ENCODE data around the gene RAI1.

RAI1 gene

DNA sequence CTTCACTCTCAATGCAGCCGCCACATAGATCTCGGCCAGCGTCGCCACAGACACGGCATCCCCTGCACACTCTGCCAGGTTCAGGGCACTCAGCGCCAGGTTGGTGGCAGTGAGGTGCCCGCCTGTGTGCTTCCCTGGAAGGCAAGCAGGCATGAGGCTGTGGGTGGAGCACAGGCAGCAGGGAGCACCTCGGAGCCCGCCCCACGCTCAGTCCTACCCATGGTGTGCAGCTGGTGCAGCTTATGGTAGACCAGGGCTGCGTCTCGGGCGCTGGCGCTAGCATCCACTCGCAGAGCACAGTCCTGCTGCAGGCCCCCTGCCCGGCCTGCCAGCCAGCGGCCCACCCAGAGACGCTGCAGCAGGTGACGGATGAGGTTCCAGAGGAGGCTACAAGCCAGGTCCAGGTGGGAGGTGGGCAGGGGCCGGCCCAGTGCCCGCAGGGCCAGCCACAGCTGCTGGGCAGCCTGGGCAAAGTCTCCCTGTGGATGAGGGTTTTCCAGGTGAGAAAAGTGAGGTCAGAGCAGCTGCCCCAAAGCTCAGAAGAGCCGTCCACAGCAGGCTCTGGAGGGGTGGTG, 135.1 kb downstream of the RAI1 start:
- H3K27ac ChIP-seq (ENCODE audit: low read length): no peak overlapping the region
- H3K4me1 ChIP-seq (ENCODE audit: control insufficient read depth, insufficient read depth, low read length): peaks cover 60% of the 10 kb centered on the region
- H3K27me3 ChIP-seq (ENCODE audit: control insufficient read depth in 1 of 2, insufficient read depth in 2 of 2, low read length in 2 of 2): no peaks in the 10 kb centered on the region
- H3K36me3 ChIP-seq (ENCODE audit: control insufficient read depth in 2 of 2, insufficient read depth in 2 of 2, low read length in 2 of 2): peaks cover 22 to 27% of the 10 kb centered on the region in 2 donors
- H3K9me3 ChIP-seq (ENCODE audit: control insufficient read depth in 2 of 2, low read length in 2 of 2): no peaks in the 10 kb centered on the region
- H3K4me3 ChIP-seq (ENCODE audit: low read length in 2 of 2): no peak overlapping the region
- H3K9ac ChIP-seq (ENCODE audit: low read length in 2 of 2): no peak overlapping the region

DNA sequence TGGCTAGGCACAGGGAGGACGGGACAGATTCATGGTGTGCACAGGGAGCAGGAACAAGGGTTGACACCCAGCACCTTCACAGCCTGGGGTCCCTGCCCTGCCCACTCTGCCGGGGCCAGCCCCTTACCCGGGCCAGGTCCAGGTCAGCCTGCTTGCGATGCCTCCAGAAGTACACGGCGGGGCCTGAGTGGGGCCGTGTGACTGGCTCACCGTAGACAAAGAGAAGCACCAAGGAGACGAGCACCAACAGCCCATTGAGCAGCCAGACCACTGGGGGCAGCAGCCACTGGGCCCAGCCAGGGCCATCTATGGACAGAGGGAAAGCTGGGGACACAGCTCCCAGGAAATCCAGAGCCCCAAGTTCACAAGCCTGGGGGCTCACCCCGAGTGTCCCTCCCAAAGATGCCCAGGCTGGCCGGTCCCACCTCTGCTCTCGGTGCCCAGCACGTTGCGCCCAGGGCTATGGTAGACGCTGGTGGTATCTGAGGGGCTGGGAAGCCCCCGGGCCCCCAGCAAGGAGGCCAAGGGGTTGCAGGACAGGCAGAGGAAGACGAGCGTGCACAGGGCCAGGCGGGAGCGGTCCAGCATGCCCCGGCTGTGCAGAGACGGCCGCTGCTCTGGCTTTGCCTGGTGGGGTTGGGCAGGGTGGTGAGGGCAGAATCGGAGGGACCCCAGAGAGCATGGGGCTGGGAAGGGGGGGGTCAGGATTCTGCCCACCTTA, 135.7 kb downstream of the RAI1 start:
- H3K36me3 ChIP-seq (ENCODE audit: control insufficient read depth in 2 of 2, insufficient read depth in 2 of 2, low read length in 2 of 2): peaks cover 22 to 27% of the 10 kb centered on the region in 2 donors
- no peak overlapping the region for H3K4me3 ChIP-seq (ENCODE audit: low read length in 2 of 2)
- no peak overlapping the region for H3K9ac ChIP-seq (ENCODE audit: low read length in 2 of 2)
- H3K4me1 ChIP-seq (ENCODE audit: control insufficient read depth, insufficient read depth, low read length): peaks cover 60% of the 10 kb centered on the region
- no peaks in the 10 kb centered on the region for H3K27me3 ChIP-seq (ENCODE audit: control insufficient read depth in 1 of 2, insufficient read depth in 2 of 2, low read length in 2 of 2)
- H3K9me3 ChIP-seq (ENCODE audit: control insufficient read depth in 2 of 2, low read length in 2 of 2): no peaks in the 10 kb centered on the region
- no peak overlapping the region for H3K27ac ChIP-seq (ENCODE audit: low read length)

DNA sequence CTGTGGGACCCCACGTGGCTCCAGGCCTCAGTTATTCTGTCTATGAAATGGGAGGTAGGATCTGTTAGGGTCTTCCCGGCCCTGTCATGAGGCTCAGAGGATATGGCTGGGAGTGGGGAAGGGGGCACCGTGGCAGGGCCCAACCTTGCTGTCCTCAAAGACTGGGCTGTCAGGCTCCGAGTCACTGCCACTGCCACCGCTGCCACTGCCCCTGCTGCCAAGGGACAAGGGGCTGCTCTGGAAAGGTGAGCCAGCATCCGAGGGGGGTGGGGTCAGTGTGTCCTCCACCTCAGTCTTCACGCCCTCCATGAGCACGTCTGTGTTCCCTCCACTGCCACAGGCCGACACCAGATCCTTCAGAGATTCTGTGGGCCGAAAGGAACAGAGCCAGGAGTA, 136.3 kb downstream of the RAI1 start:
- Histone ChIP-seq H3K9me3 (ENCODE audit: control insufficient read depth in 2 of 2, low read length in 2 of 2) (no peaks in the 10 kb centered on the region), H3K36me3 (ENCODE audit: control insufficient read depth in 2 of 2, insufficient read depth in 2 of 2, low read length in 2 of 2) (peaks cover 22 to 27% of the 10 kb centered on the region in 2 donors), H3K4me3 (ENCODE audit: low read length in 2 of 2) (no peak overlapping the region), H3K27me3 (ENCODE audit: control insufficient read depth in 1 of 2, insufficient read depth in 2 of 2, low read length in 2 of 2) (no peaks in the 10 kb centered on the region), H3K4me1 (ENCODE audit: control insufficient read depth, insufficient read depth, low read length) (peaks cover 60% of the 10 kb centered on the region), H3K27ac (ENCODE audit: low read length) (no peak overlapping the region), H3K9ac (ENCODE audit: low read length in 2 of 2) (no peak overlapping the region)

DNA sequence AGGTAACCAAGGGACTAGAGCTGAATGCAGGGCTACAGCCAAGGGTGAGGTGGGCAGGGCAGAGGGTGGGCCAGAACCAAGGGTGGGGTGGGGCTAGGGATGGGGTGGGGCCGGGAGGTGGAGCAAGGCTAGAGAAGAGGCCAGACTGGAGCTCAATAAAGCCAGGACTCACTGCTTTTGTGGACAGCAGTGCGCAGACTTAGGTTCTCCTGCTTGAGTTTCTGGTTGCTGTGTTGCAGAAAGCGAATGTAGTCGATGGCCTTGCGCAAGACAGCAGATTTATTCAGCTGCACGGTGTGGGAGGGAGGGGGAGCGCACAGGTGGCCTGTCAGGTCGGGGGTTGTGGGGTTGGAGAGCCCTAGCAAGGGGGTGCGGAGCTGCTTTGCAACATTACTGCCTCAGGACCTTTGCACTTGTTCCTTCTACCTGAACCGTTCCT, 136.8 kb downstream of the RAI1 start:
- Histone ChIP-seq H3K27me3 (ENCODE audit: control insufficient read depth in 1 of 2, insufficient read depth in 2 of 2, low read length in 2 of 2) (no peaks in the 10 kb centered on the region), H3K36me3 (ENCODE audit: control insufficient read depth in 2 of 2, insufficient read depth in 2 of 2, low read length in 2 of 2) (peaks cover 20 to 24% of the 10 kb centered on the region in 2 donors), H3K9me3 (ENCODE audit: control insufficient read depth in 2 of 2, low read length in 2 of 2) (no peaks in the 10 kb centered on the region), H3K4me3 (ENCODE audit: low read length in 2 of 2) (no peak overlapping the region), H3K27ac (ENCODE audit: low read length) (no peak overlapping the region), H3K9ac (ENCODE audit: low read length in 2 of 2) (no peak overlapping the region), H3K4me1 (ENCODE audit: control insufficient read depth, insufficient read depth, low read length) (peaks cover 62% of the 10 kb centered on the region)

DNA sequence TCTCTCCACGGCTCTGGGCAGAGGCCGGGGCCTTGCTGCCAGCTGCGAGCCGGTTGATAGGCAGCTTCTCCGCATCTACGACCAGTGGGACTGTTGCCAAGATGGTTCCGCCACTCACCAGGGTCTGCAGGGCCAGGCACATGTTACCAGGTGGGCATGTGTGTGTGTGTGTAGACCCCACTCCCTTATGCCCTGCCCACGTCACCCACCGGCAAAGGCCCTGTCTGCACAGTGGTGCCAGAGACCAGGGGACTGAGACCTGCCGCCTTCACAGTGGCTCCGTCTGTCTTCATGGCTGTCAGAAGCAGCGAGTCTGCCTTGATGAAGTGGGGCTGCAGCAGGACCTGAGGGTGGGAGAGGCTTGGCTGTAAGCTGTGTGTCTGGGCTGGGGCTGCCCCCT, 137.9 kb downstream of the RAI1 start:
- H3K27me3 ChIP-seq (ENCODE audit: control insufficient read depth in 1 of 2, insufficient read depth in 2 of 2, low read length in 2 of 2): no peaks in the 10 kb centered on the region
- no peak overlapping the region for H3K9ac ChIP-seq (ENCODE audit: low read length in 2 of 2)
- no peak overlapping the region for H3K4me3 ChIP-seq (ENCODE audit: low read length in 2 of 2)
- H3K36me3 ChIP-seq (ENCODE audit: control insufficient read depth in 2 of 2, insufficient read depth in 2 of 2, low read length in 2 of 2): peaks cover 18 to 20% of the 10 kb centered on the region in 2 donors
- H3K27ac ChIP-seq (ENCODE audit: low read length): no peak overlapping the region
- H3K9me3 ChIP-seq (ENCODE audit: control insufficient read depth in 2 of 2, low read length in 2 of 2): no peaks in the 10 kb centered on the region
- peaks cover 68% of the 10 kb centered on the region for H3K4me1 ChIP-seq (ENCODE audit: control insufficient read depth, insufficient read depth, low read length)

DNA sequence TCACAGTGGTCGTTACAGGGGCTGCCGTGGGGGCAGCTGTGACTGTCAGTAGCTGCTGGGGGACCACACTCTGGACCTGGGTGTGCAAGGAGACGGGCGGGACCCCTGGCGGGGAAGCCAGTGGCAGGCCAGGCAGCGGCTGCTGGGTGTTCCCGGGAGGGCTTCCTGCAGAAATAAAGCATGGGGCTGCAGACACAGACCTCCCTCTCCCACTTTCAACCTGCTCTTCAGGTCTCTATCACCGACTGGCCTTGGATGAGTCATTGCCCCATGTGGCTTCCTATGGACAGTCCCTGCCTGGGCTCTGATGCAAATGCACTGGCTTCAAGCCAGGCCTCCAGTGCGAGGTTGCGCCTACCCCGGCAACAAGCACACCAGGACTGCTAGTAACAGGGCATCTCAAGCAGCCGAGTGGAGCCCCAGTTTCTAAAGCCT, 138.3 kb downstream of the RAI1 start:
- H3K27me3 ChIP-seq (ENCODE audit: control insufficient read depth in 1 of 2, insufficient read depth in 2 of 2, low read length in 2 of 2): no peaks in the 10 kb centered on the region
- peaks cover 69% of the 10 kb centered on the region for H3K4me1 ChIP-seq (ENCODE audit: control insufficient read depth, insufficient read depth, low read length)
- peaks cover 16 to 18% of the 10 kb centered on the region in 2 donors for H3K36me3 ChIP-seq (ENCODE audit: control insufficient read depth in 2 of 2, insufficient read depth in 2 of 2, low read length in 2 of 2)
- no peak overlapping the region for H3K27ac ChIP-seq (ENCODE audit: low read length)
- H3K9ac ChIP-seq (ENCODE audit: low read length in 2 of 2): no peak overlapping the region
- H3K4me3 ChIP-seq (ENCODE audit: low read length in 2 of 2): no peak overlapping the region
- H3K9me3 ChIP-seq (ENCODE audit: control insufficient read depth in 2 of 2, low read length in 2 of 2): no peaks in the 10 kb centered on the region

DNA sequence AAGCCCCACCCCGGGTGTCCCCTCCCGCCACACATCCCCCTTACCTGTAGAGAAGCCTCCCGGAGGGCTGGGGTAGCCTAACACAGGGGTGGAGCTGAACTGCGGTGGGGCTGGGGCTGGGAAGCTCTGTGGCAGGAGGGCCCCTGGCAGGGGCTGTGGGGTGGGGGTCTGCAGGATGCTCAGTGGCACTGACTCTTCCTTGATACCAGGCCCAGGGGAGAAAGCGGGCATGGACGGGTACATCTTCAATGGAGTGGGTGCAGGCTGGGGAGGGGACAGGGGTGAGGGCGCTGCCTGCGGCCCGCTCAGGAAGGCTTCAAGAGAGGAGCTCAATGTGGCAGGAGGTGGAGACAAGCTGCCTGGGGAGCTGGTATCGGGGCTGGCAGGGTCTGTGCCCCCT, 138.8 kb downstream of the RAI1 start:
- H3K9me3 ChIP-seq (ENCODE audit: control insufficient read depth in 2 of 2, low read length in 2 of 2): no peaks in the 10 kb centered on the region
- H3K9ac ChIP-seq (ENCODE audit: low read length in 2 of 2): no peak overlapping the region
- H3K27ac ChIP-seq (ENCODE audit: low read length): no peak overlapping the region
- H3K36me3 ChIP-seq (ENCODE audit: control insufficient read depth in 2 of 2, insufficient read depth in 2 of 2, low read length in 2 of 2): peaks cover 12 to 17% of the 10 kb centered on the region in 2 donors
- peaks cover 69% of the 10 kb centered on the region for H3K4me1 ChIP-seq (ENCODE audit: control insufficient read depth, insufficient read depth, low read length)
- no peaks in the 10 kb centered on the region for H3K27me3 ChIP-seq (ENCODE audit: control insufficient read depth in 1 of 2, insufficient read depth in 2 of 2, low read length in 2 of 2)
- H3K4me3 ChIP-seq (ENCODE audit: low read length in 2 of 2): no peak overlapping the region

DNA sequence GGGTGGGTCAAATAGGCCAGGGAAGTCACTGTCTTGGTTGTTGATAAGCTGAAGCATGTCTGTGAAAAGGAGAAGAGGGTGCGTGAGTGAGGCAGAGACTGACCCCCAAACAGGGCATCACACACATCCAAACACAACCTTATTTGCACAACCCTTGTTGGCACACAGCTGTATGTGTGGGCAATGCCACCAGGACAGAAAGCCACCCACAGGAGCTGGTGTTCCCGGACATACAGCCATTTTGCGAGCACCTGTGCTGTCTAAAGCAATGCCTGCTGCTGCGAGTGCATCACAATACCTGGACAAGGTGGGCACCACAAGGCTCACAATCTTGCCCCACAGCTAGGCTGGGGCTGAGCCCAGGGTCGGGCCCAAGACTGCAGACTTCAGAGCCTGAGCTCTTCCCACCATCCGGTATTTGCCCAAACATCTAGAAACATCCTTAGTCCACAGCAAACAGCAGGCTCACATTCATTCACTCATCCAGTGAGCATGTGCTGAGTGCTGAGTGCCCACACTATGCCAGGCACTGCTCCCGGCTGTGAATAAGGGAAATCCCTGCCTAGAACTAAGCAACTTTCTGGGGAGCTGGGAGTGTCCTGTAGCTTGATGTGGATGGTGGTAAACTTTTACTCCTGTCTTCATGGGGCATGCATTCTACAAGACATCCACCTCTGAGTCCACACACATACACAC, 139.4 kb downstream of the RAI1 start:
- Histone ChIP-seq H3K9ac (ENCODE audit: low read length in 2 of 2) (peak overlapping the region in 1 of 2 donors; percentile 5), H3K4me1 (ENCODE audit: control insufficient read depth, insufficient read depth, low read length) (peaks cover 69% of the 10 kb centered on the region), H3K36me3 (ENCODE audit: control insufficient read depth in 2 of 2, insufficient read depth in 2 of 2, low read length in 2 of 2) (peaks cover 11 to 15% of the 10 kb centered on the region in 2 donors), H3K4me3 (ENCODE audit: low read length in 2 of 2) (peak overlapping the region in 1 of 2 donors; percentile 79), H3K27me3 (ENCODE audit: control insufficient read depth in 1 of 2, insufficient read depth in 2 of 2, low read length in 2 of 2) (no peaks in the 10 kb centered on the region), H3K27ac (ENCODE audit: low read length) (no peak overlapping the region), H3K9me3 (ENCODE audit: control insufficient read depth in 2 of 2, low read length in 2 of 2) (no peaks in the 10 kb centered on the region)

DNA sequence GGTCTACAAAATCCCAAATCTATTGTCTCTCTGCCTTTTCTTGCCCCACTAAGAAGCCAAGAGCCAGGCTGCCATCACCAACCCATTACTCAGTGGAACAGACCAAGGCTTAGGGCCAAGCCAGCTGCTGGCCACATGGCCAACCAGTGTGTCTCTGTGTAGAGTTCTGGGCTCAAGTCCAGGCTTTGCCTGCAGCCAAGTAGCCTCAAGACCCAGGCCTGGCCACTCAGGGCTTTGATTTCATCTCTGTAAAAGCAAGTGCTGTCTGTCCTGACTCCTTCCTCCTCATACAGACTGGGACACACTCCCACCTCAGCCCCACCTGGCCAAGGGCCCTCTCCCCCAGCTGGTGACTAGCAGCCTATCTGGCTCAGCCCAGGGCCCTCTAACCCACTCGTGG, 140.9 kb downstream of the RAI1 start:
- Histone ChIP-seq H3K36me3 (ENCODE audit: control insufficient read depth in 2 of 2, insufficient read depth in 2 of 2, low read length in 2 of 2) (peaks cover 11 to 12% of the 10 kb centered on the region in 2 donors), H3K9me3 (ENCODE audit: control insufficient read depth in 2 of 2, low read length in 2 of 2) (no peaks in the 10 kb centered on the region), H3K4me3 (ENCODE audit: low read length in 2 of 2) (peak overlapping the region; percentile 68 to 79), H3K9ac (ENCODE audit: low read length in 2 of 2) (peak overlapping the region in 1 of 2 donors; percentile 1), H3K27ac (ENCODE audit: low read length) (peak overlapping the region; percentile 55), H3K27me3 (ENCODE audit: control insufficient read depth in 1 of 2, insufficient read depth in 2 of 2, low read length in 2 of 2) (no peaks in the 10 kb centered on the region), H3K4me1 (ENCODE audit: control insufficient read depth, insufficient read depth, low read length) (peaks cover 78% of the 10 kb centered on the region)

DNA sequence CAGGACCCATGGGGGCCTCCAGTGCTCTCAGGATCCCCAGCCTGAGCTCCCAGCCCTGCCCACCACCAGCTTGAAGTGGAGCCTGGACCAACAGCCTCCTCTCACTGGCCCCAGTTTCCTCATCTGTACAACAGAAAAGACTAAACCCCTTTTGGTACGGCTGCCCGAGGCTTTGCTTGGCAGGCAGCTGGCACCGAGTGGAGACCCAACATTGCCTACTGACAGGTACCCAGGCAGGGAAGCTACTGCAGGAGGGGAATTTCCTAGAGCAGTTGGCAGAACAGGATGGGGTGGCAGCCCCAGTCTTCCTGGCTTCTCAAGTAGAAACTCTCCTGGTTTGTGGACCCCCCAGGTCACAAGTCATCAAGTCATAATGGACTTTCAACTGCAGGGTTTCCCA, 141.4 kb downstream of the RAI1 start:
- Histone ChIP-seq H3K9ac (ENCODE audit: low read length in 2 of 2) (peak overlapping the region; percentile 1 to 42), H3K4me1 (ENCODE audit: control insufficient read depth, insufficient read depth, low read length) (peaks cover 78% of the 10 kb centered on the region), H3K27ac (ENCODE audit: low read length) (peak overlapping the region; percentile 55), H3K27me3 (ENCODE audit: control insufficient read depth in 1 of 2, insufficient read depth in 2 of 2, low read length in 2 of 2) (no peaks in the 10 kb centered on the region), H3K36me3 (ENCODE audit: control insufficient read depth in 2 of 2, insufficient read depth in 2 of 2, low read length in 2 of 2) (peaks cover 11 to 14% of the 10 kb centered on the region in 2 donors), H3K4me3 (ENCODE audit: low read length in 2 of 2) (peak overlapping the region; percentile 68 to 79), H3K9me3 (ENCODE audit: control insufficient read depth in 2 of 2, low read length in 2 of 2) (no peaks in the 10 kb centered on the region)
